IMR-90 (cell line): ENCODE measurements around the gene CDH9. TPM values are rescaled to one million over a fixed set of nuclear protein-coding genes. Genes with fewer than 3 reads are reported as not detected.
A peak's percentile ranks its signal among the peaks of the same experiment; 100 is the strongest.

ENCODE experiments used
- ATAC-seq: fragments of 200-7000 bp; cut with Tn5 transposase; 2 replicates; pipeline ENCODE4 v1.9.1; 2020; ENCODE audit warnings: low read depth, mild to moderate bottlenecking, moderate library complexity
- BruUV-seq: library from RNA; stranded (reverse); fragments of 400-500 nt; replicated peaks from 2 replicates; lab custom pipeline; 2021; lab: Mats Ljungman, UMichigan
- CTCF ChIA-PET: fragments of 300-600 bp; formaldehyde crosslinking; extraction: SDS; loops from one replicate; lab custom pipeline; 2021; ENCODE audit warnings: antibody characterized with exemption; lab: Yijun Ruan, JAX
- POLR2A ChIA-PET: fragments of 300-600 bp; sonication (Branson Sonifier 250); formaldehyde crosslinking; loops from one replicate; lab custom pipeline; 2022; ENCODE audit warnings: antibody characterized with exemption; ENCODE audit not compliant: unreplicated experiment; lab: Charles Lee
- DNase-seq: peaks from one replicate; pipeline ENCODE4 v3.0.0; 2013
- H2AFZ ChIP-seq: replicated peaks from 2 replicates; pipeline ENCODE3; 2013; ENCODE audit warnings: low read length, mild to moderate bottlenecking; ENCODE audit not compliant: poor library complexity
- H2AK5ac ChIP-seq: 2 replicates; pipeline ENCODE4 v1.6.1; 2013; ENCODE audit warnings: low read depth, low read length, inconsistent platforms
- H2AK9ac ChIP-seq: replicated peaks from 2 replicates; pipeline ENCODE3; 2013; ENCODE audit warnings: mild to moderate bottlenecking, low read depth, low read length, moderate library complexity; ENCODE audit not compliant: poor library complexity
- H2BK120ac ChIP-seq: 2 replicates; pipeline ENCODE4 v1.6.1; 2013; ENCODE audit warnings: low read depth, low read length, inconsistent platforms
- H2BK15ac ChIP-seq: 3 replicates; pipeline ENCODE4 v1.6.1; 2013; ENCODE audit warnings: low read depth, low read length, inconsistent platforms
- H2BK20ac ChIP-seq: 2 replicates; pipeline ENCODE4 v1.6.1; 2013; ENCODE audit warnings: low read depth, mild to moderate bottlenecking, inconsistent platforms, low read length, moderate library complexity
- H2BK5ac ChIP-seq: 2 replicates; pipeline ENCODE4 v1.6.1; 2013; ENCODE audit warnings: mild to moderate bottlenecking, low read depth, low read length, inconsistent platforms; ENCODE audit not compliant: poor library complexity, severe bottlenecking
- H3K14ac ChIP-seq: replicated peaks from 2 replicates; pipeline ENCODE4 v1.6.1; 2013; ENCODE audit warnings: low read depth, low read length, inconsistent platforms
- H3K18ac ChIP-seq: 2 replicates; pipeline ENCODE4 v1.6.1; 2013; ENCODE audit warnings: low read depth, low read length, control low read depth
- H3K23ac ChIP-seq: 2 replicates; pipeline ENCODE4 v1.6.1; 2013; ENCODE audit warnings: low read depth, low read length, inconsistent platforms
- H3K27ac ChIP-seq: 2 replicates; pipeline ENCODE4 v1.5.1; 2013; ENCODE audit warnings: mild to moderate bottlenecking, control low read depth, low read length; ENCODE audit not compliant: insufficient read depth
- H3K27me3 ChIP-seq: 2 replicates; pipeline ENCODE4 v1.6.1; 2013; ENCODE audit warnings: low read length; ENCODE audit not compliant: control insufficient read depth, insufficient read depth
- H3K36me3 ChIP-seq: 2 replicates; pipeline ENCODE4 v1.6.1; 2013; ENCODE audit warnings: low read length, mixed read lengths; ENCODE audit not compliant: control insufficient read depth, insufficient read depth
- H3K4ac ChIP-seq: 2 replicates; pipeline ENCODE4 v1.6.1; 2013; ENCODE audit warnings: low read depth, low read length, inconsistent platforms
- H3K4me1 ChIP-seq: 2 replicates; pipeline ENCODE4 v1.6.1; 2013; ENCODE audit warnings: low read length, mixed read lengths; ENCODE audit not compliant: control insufficient read depth, insufficient read depth
- H3K4me2 ChIP-seq: 2 replicates; pipeline ENCODE4 v1.6.1; 2013; ENCODE audit warnings: low read depth, mild to moderate bottlenecking, control low read depth, low read length, moderate library complexity
- H3K4me3 ChIP-seq: 2 replicates; pipeline ENCODE4 v1.5.1; 2013; ENCODE audit warnings: low read depth, mild to moderate bottlenecking, control low read depth, low read length, moderate library complexity; ENCODE audit not compliant: insufficient read depth
- H3K56ac ChIP-seq: 2 replicates; pipeline ENCODE4 v1.6.1; 2013; ENCODE audit warnings: low read length, inconsistent platforms; ENCODE audit not compliant: insufficient read depth; ENCODE audit errors: extremely low read depth
- H3K79me1 ChIP-seq, 2 experiments: 2 replicates each; pipeline ENCODE4 v1.6.1; 2013; ENCODE audit warnings: low read length in 2 of 2, inconsistent platforms in 1 of 2, low read depth in 1 of 2
- H3K9ac ChIP-seq: 2 replicates; pipeline ENCODE4 v1.6.1; 2013; ENCODE audit warnings: low read depth, low read length, control low read depth
- H3K9me1 ChIP-seq: 2 replicates; pipeline ENCODE4 v1.6.1; 2013; ENCODE audit warnings: low read length, inconsistent platforms; ENCODE audit not compliant: insufficient read depth
- H3K9me3 ChIP-seq: 2 replicates; pipeline ENCODE4 v1.6.1; 2013; ENCODE audit warnings: low read length; ENCODE audit not compliant: control insufficient read depth, insufficient read depth
- H4K20me1 ChIP-seq: 2 replicates; pipeline ENCODE4 v1.6.1; 2013; ENCODE audit warnings: low read length, inconsistent platforms; ENCODE audit not compliant: insufficient read depth
- H4K5ac ChIP-seq: 2 replicates; pipeline ENCODE4 v1.6.1; 2013; ENCODE audit warnings: mild to moderate bottlenecking, low read depth, low read length, control low read depth
- H4K8ac ChIP-seq, 2 experiments: 2 replicates each; pipeline ENCODE4 v1.6.1; 2013; ENCODE audit warnings: low read depth in 2 of 2, low read length in 2 of 2, control low read depth in 1 of 2, inconsistent platforms in 1 of 2
- H4K91ac ChIP-seq: 2 replicates; pipeline ENCODE4 v1.6.1; 2013; ENCODE audit warnings: low read depth, low read length, inconsistent platforms; ENCODE audit not compliant: insufficient read depth
- MAFK ChIP-seq: IDR thresholded peaks from 2 replicates; pipeline ENCODE4 v1.6.1; 2012; ENCODE audit warnings: low read depth, low read length, improper control_type of control experiment
- WGBS, 2 experiments: methylation state at CpG; one replicate each; pipeline versions ENCODE4 v1.1.5 to v1.1.7; 2013; ENCODE audit warnings: missing lambda C conversion rate in 2 of 2; ENCODE audit not compliant: insufficient read length in 1 of 2; ENCODE audit errors: extremely low coverage in 2 of 2; 5-methylcytosine and 5-hydroxymethylcytosine counted together
- dilution Hi-C: fragments of 300-500 bp; cut with HindIII; formaldehyde crosslinking; loops from one replicate; pipeline ENCODE4 v1.14.3; 2018; ENCODE audit warnings: low sequenced_read_pairs; ENCODE audit not compliant: unreplicated experiment
- in situ Hi-C: fragments of 300-500 bp; cut with MboI; formaldehyde crosslinking; loops from 3 replicates; pipeline ENCODE4 v1.14.3; 2019; ENCODE audit warnings: low sequenced_read_pairs, inconsistent platforms, mixed read lengths
- intact Hi-C: fragments of 100-400 bp; cut with micrococcal nuclease; formaldehyde crosslinking; loops from 2 replicates; pipeline ENCODE4 v1.10.0; 2022
- polyA plus RNA-seq, 3 experiments: library from polyadenylated mRNA; depleted of rRNA; stranded (reverse); fragments of >200 nt; gene quantifications; 2 replicates each; pipeline ENCODE4 v1.2.3, GENCODE V29; 2012; ENCODE audit warnings: low replicate concordance in 1 of 3
- total RNA-seq: library from RNA; depleted of rRNA; stranded (reverse); fragments of >200 nt; gene quantifications from 2 replicates; pipeline ENCODE4 v1.2.3, GENCODE V29; 2012
- TF ChIP-seq, protein P1 (sequence below): fragments of 150-350 bp; IDR thresholded peaks from 2 replicates; pipeline ENCODE4 v1.6.1; 2016; ENCODE audit warnings: low read depth, mild to moderate bottlenecking, low read length, moderate library complexity, borderline replicate concordance

CDH9 gene
- total and polyA plus RNA-seq, 2 of the 4 experiments (the other 2 are of a cell fraction) = not detected

DNA sequence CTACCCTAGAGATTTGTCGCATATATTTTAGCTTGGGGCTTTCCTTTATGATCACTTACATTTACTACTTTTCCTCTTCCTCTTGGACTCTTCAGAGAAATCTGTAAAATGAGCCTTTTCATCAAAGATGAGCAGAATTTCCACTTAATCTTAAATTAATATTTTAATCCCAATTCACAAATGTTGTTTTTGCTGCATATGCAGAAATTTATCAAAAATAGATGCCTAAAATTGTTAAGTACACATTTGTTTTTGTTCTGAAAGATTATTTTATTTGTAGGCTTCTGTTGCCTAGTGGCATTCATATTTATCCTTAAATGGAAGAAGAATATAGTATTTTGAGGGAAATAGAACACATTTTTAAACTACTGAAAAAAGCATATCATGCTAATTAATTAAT is 168.6 kb downstream of the CDH9 start:
- H3K27me3 ChIP-seq = no peaks in the 10 kb centered on the region
- H4K8ac ChIP-seq = no peak overlapping the region
- dilution Hi-C loops = no loop called here
- H2BK5ac ChIP-seq = no peak overlapping the region
- BruUV-seq = no TSS peak
- H3K14ac ChIP-seq = no peak overlapping the region
- H3K23ac ChIP-seq = no peak overlapping the region
- H2BK120ac ChIP-seq = no peak overlapping the region
- H3K4ac ChIP-seq = no peak overlapping the region
- TF ChIP-seq, protein P1, sequence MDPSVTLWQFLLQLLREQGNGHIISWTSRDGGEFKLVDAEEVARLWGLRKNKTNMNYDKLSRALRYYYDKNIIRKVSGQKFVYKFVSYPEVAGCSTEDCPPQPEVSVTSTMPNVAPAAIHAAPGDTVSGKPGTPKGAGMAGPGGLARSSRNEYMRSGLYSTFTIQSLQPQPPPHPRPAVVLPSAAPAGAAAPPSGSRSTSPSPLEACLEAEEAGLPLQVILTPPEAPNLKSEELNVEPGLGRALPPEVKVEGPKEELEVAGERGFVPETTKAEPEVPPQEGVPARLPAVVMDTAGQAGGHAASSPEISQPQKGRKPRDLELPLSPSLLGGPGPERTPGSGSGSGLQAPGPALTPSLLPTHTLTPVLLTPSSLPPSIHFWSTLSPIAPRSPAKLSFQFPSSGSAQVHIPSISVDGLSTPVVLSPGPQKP = no peak
- 0 out of 2 replicates have a peak, but pooled peaks have one; percentile 27 for TF ChIP-seq MAFK
- H3K79me1 ChIP-seq = no peaks in the 10 kb centered on the region
- no peak overlapping the region for H3K9ac ChIP-seq
- no peaks in the 10 kb centered on the region for H3K4me1 ChIP-seq
- ATAC-seq = no peak
- H3K4me3 ChIP-seq = no peak overlapping the region
- no peak overlapping the region for H3K18ac ChIP-seq
- CTCF ChIA-PET = no interaction called here
- no peaks in the 10 kb centered on the region for H3K9me1 ChIP-seq
- H2AK5ac ChIP-seq = no peak overlapping the region
- H2AFZ ChIP-seq = no peak overlapping the region
- no peak overlapping the region for H3K56ac ChIP-seq
- no peaks in the 10 kb centered on the region for H4K20me1 ChIP-seq
- H2BK20ac ChIP-seq = no peak overlapping the region
- no peak overlapping the region for H4K5ac ChIP-seq
- peaks cover 4% of the 10 kb centered on the region; the same call in 1 of the 2 replicates for H3K9me3 ChIP-seq
- intact Hi-C loops = no loop called here
- H2BK15ac ChIP-seq = no peak overlapping the region
- in situ Hi-C loops = no loop called here
- H2AK9ac ChIP-seq = no peak overlapping the region
- no peak overlapping the region for H3K4me2 ChIP-seq
- WGBS, 2 experiments = no CpG with 5 or more reads among the region's 1 CpG
- no peak overlapping the region for H4K91ac ChIP-seq
- H3K27ac ChIP-seq = no peak overlapping the region
- POLR2A ChIA-PET = no interaction called here
- H3K36me3 ChIP-seq = no peaks in the 10 kb centered on the region
- no peak for DNase-seq
